ENCODE results near the gene B4GALNT1. TPM values are rescaled to one million over a fixed set of nuclear protein-coding genes. Genes with fewer than 3 reads are reported as not detected.
A peak's percentile ranks its signal among the peaks of the same experiment; 100 is the strongest.
"Not testable (repeated sequence)": the region's sequence is repeated elsewhere in the genome, so short reads cannot be mapped to it uniquely, and the experiment has no call there.

The B4GALNT1 gene
- 0.58 and 0.63 TPM in 2 replicates for total RNA-seq (2014; rRNA removed; shearing (Covaris generic); ENCODE audit: low replicate concordance)

DNA sequence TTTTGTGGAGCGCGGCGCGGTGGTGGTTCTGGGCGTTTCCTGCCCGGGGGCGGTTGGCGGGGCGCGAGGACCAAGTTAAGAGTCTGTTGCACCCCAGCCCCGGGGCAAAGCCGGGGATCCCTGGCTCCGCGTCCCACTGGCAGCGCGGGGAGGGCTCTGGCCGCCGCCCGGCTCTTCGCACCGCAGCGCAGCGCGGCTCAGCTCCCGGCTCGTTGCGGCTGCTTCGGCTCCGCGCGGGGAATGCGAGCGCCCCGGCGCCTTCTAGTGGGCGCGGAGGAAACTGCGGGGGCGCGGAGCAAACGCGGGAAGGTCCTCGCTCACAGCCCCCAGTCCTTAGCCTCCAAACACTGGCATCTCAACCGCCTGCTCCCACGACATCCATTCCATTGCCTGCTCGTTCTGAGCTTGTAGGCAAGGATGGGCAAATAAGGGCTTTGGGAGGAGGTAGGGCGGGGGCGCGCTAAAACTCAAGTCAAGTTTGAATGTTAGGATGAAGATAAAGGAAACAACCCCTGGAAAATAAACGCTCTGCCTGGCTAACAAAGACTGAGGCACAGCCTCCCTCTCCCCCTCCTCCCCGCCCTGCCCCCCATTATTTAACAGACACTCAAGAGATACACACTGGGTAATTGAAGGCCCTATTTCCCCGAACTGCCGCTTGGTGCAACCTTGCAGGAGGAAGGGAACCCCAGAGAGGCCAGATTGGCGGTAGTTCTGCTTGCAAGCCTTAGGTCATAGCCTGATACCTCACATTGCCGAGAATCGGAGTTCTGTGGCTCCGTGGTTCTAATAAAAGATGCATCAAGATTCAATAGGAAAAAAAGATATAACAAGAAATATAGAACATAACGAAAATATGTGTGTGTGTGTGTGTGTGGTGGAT, at the start of gene B4GALNT1:
Gene B4GALNT1, minus strand, starts transcription at position 244 of the 883 bp plus-strand sequence. CDS start 1,069 bp downstream, outside the sequence.
- Histone ChIP-seq H3K27me3 (ENCODE audit: low read length) (no peaks in the 10 kb centered on the region), H4K20me1 (ENCODE audit: insufficient read depth, low read depth, low read length) (no peaks in the 10 kb centered on the region), H3K9me3 (ENCODE audit: low read length) (no peaks in the 10 kb centered on the region), H3K79me2 (ENCODE audit: low read length) (no peaks in the 10 kb centered on the region), H3K9me2 (replicated peaks; ENCODE audit: insufficient read depth, low read length) (no peaks in the 10 kb centered on the region), H3K4me2 (ENCODE audit: low read depth, low read length, poor library complexity, severe bottlenecking) (peak within 1 kb of the TSS; percentile 70), H3K4me3 (ENCODE audit: low read length) (peak within 1 kb of the TSS; percentile 71), H3K9ac (ENCODE audit: low read length) (peak within 1 kb of the TSS; percentile 52), H2AFZ (ENCODE audit: low read length) (peak within 1 kb of the TSS; percentile 82), H3K4me1 (ENCODE audit: low read length) (peaks cover 13% of the 10 kb centered on the region), H3K27ac (ENCODE audit: low read length) (no peak within 1 kb of the TSS), H3K36me3 (ENCODE audit: insufficient read depth, low read length) (no peaks in the 10 kb centered on the region)
- peak; percentile 88 for DNase-seq

DNA sequence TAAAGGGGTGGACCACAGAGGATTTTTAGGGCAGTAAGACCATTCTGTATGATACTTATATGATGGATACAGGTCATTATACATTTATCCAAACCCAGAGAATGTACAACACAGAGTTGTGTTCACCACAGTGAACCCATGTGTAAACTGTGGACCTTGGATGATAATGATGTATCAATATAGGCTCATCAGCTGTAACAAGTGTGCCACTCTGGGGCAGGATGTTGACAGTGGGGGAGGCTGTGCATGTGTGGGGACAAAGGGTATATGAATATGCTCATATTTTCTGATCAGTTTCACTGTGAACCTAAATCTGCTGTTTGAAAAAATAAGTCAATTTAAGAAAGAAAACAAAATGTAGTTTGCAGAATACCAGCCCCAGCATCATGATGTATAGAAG, 46.7 kb upstream of the B4GALNT1 start:
- Histone ChIP-seq H3K4me3 (ENCODE audit: low read length) (no peak overlapping the region), H3K9me3 (ENCODE audit: low read length) (no peaks in the 10 kb centered on the region), H4K20me1 (ENCODE audit: insufficient read depth, low read depth, low read length) (no peaks in the 10 kb centered on the region), H3K9me2 (replicated peaks; ENCODE audit: insufficient read depth, low read length) (no peaks in the 10 kb centered on the region), H2AFZ (ENCODE audit: low read length) (no peak overlapping the region), H3K36me3 (ENCODE audit: insufficient read depth, low read length) (no peaks in the 10 kb centered on the region), H3K27ac (ENCODE audit: low read length) (no peak overlapping the region), H3K9ac (ENCODE audit: low read length) (no peak overlapping the region), H3K27me3 (ENCODE audit: low read length) (no peaks in the 10 kb centered on the region), H3K4me1 (ENCODE audit: low read length) (no peaks in the 10 kb centered on the region), H3K4me2 (ENCODE audit: low read depth, low read length, poor library complexity, severe bottlenecking) (no peak overlapping the region), H3K79me2 (ENCODE audit: low read length) (no peaks in the 10 kb centered on the region)
- no peak for DNase-seq

DNA sequence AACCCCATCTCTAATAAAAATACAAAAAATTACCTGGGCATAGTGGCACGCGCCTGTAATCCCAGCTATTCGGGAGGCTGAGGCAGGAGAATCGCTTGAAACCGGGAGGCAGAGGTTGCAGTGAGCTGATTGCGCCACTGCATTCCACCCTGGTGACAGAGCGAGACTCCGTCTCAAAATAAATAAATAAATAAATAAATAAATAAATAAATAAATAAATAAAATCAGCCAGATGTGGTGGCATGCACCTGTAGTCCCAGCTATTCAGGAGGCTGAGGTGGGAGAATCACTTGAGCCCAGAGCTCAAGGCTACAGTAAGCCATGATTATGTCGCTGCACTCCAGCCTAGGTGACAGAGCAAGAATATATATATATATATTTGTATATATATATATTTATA, 44.9 kb upstream of the B4GALNT1 start:
- H3K4me3 ChIP-seq (ENCODE audit: low read length); H3K79me2 ChIP-seq (ENCODE audit: low read length); H3K4me2 ChIP-seq (ENCODE audit: low read depth, low read length, poor library complexity, severe bottlenecking); H2AFZ ChIP-seq (ENCODE audit: low read length); H3K9me2 ChIP-seq (replicated peaks; ENCODE audit: insufficient read depth, low read length); DNase-seq; H3K27ac ChIP-seq (ENCODE audit: low read length); H4K20me1 ChIP-seq (ENCODE audit: insufficient read depth, low read depth, low read length); H3K27me3 ChIP-seq (ENCODE audit: low read length); H3K9ac ChIP-seq (ENCODE audit: low read length); H3K36me3 ChIP-seq (ENCODE audit: insufficient read depth, low read length); H3K4me1 ChIP-seq (ENCODE audit: low read length); H3K9me3 ChIP-seq (ENCODE audit: low read length): not testable (repeated sequence)

DNA sequence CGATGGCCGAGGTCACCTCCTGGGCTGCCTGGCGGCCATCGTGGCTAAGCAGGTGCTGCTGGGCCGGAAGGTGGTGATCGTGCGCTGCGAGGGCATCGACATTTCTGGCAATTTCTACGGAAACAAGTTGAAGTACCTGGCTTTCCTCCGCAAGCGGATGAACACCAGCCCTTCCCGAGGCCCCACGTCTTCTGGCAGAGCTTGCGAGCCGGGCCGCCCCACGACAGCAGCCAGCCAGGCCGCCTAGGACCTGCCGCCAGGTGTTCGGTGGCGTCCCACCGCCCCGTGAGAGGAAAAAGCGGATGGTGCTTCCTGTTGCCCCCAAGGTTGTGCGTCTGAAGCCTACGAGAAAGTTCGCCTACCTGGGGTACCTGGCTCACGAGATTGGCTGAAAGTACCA, 41.7 kb upstream of the B4GALNT1 start:
- Histone ChIP-seq H3K4me2 (ENCODE audit: low read depth, low read length, poor library complexity, severe bottlenecking) (no peak overlapping the region), H3K27me3 (ENCODE audit: low read length) (no peaks in the 10 kb centered on the region), H3K9me3 (ENCODE audit: low read length) (no peaks in the 10 kb centered on the region), H3K4me3 (ENCODE audit: low read length) (no peak overlapping the region), H3K9ac (ENCODE audit: low read length) (no peak overlapping the region), H3K9me2 (replicated peaks; ENCODE audit: insufficient read depth, low read length) (no peaks in the 10 kb centered on the region), H3K27ac (ENCODE audit: low read length) (no peak overlapping the region), H4K20me1 (ENCODE audit: insufficient read depth, low read depth, low read length) (no peaks in the 10 kb centered on the region), H3K4me1 (ENCODE audit: low read length) (no peaks in the 10 kb centered on the region), H2AFZ (ENCODE audit: low read length) (no peak overlapping the region), H3K79me2 (ENCODE audit: low read length) (no peaks in the 10 kb centered on the region), H3K36me3 (ENCODE audit: insufficient read depth, low read length) (no peaks in the 10 kb centered on the region)
- no peak for DNase-seq

DNA sequence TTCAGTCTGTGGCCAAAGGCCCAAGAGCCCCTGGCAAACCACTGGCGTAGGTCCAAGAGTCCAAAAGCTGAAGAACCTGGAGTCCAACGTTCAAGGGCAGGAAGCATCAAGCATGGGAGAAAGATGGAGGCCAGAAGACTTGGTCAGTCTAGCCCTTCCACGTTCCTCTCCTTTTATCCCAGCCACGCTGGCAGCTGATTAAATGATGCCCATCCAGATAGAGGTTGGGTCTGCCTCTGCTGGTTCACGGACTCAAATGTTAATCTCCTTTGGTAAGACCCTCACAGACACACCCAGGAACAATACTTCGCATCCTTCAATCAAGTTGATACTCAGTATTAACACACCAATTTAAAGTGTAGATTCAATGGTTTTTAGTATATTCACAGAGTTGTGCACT, 39.8 kb upstream of the B4GALNT1 start:
- Histone ChIP-seq H3K9ac (ENCODE audit: low read length) (no peak overlapping the region), H3K4me1 (ENCODE audit: low read length) (no peaks in the 10 kb centered on the region), H4K20me1 (ENCODE audit: insufficient read depth, low read depth, low read length) (no peaks in the 10 kb centered on the region), H3K9me3 (ENCODE audit: low read length) (no peaks in the 10 kb centered on the region), H3K4me3 (ENCODE audit: low read length) (no peak overlapping the region), H3K36me3 (ENCODE audit: insufficient read depth, low read length) (no peaks in the 10 kb centered on the region), H3K4me2 (ENCODE audit: low read depth, low read length, poor library complexity, severe bottlenecking) (no peak overlapping the region), H2AFZ (ENCODE audit: low read length) (no peak overlapping the region), H3K9me2 (replicated peaks; ENCODE audit: insufficient read depth, low read length) (no peaks in the 10 kb centered on the region), H3K27ac (ENCODE audit: low read length) (no peak overlapping the region), H3K27me3 (ENCODE audit: low read length) (no peaks in the 10 kb centered on the region), H3K79me2 (ENCODE audit: low read length) (no peaks in the 10 kb centered on the region)
- no peak for DNase-seq

DNA sequence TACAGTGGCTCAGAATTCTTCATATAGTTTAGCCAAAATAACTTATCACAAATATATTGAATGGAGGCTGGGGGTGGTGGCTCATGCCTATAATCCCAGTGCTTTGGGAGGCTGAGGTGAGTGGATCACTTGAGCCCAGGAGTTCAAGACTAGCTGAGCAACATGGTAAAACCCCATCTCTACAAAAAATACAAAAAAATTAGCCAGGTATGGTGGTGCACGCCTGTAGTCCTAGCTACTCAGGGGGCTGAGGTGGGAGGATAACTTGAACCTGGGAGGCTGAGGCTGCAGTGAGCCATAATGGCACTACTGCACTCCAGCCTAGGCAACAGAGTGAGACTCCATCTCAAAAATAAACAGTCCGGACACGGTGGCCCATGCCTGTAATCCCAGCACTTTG, 38.8 kb upstream of the B4GALNT1 start:
- not testable (repeated sequence) for H3K4me2 ChIP-seq (ENCODE audit: low read depth, low read length, poor library complexity, severe bottlenecking); DNase-seq; H3K27ac ChIP-seq (ENCODE audit: low read length); H3K9me3 ChIP-seq (ENCODE audit: low read length); H4K20me1 ChIP-seq (ENCODE audit: insufficient read depth, low read depth, low read length); H3K79me2 ChIP-seq (ENCODE audit: low read length); H3K36me3 ChIP-seq (ENCODE audit: insufficient read depth, low read length); H3K9me2 ChIP-seq (replicated peaks; ENCODE audit: insufficient read depth, low read length); H3K9ac ChIP-seq (ENCODE audit: low read length); H3K4me3 ChIP-seq (ENCODE audit: low read length); H3K27me3 ChIP-seq (ENCODE audit: low read length); H2AFZ ChIP-seq (ENCODE audit: low read length); H3K4me1 ChIP-seq (ENCODE audit: low read length)

DNA sequence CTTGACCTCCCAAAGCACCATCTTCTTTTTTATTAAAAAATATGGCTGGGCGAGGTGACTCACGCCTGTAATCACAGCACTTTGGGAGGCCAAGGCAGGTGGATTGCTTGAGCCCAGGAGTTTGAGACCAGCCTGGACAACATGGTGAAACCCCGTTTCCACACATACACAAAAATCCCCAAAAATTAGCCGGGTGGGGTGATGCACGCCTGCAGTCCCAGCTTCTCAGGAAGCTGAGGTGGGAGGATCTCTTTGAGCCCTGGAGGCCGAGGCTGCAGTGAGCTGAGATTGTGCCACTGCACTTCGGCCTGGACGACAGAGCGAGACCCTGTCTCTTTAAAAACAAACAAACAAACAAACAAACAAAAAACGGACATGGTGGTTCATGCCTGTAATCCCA, 36.7 kb upstream of the B4GALNT1 start:
- not testable (repeated sequence) for H3K4me1 ChIP-seq (ENCODE audit: low read length); H2AFZ ChIP-seq (ENCODE audit: low read length); H3K27me3 ChIP-seq (ENCODE audit: low read length); H3K9ac ChIP-seq (ENCODE audit: low read length); H3K27ac ChIP-seq (ENCODE audit: low read length); H3K79me2 ChIP-seq (ENCODE audit: low read length); H3K4me2 ChIP-seq (ENCODE audit: low read depth, low read length, poor library complexity, severe bottlenecking); DNase-seq; H3K4me3 ChIP-seq (ENCODE audit: low read length); H4K20me1 ChIP-seq (ENCODE audit: insufficient read depth, low read depth, low read length); H3K9me3 ChIP-seq (ENCODE audit: low read length); H3K9me2 ChIP-seq (replicated peaks; ENCODE audit: insufficient read depth, low read length); H3K36me3 ChIP-seq (ENCODE audit: insufficient read depth, low read length)

DNA sequence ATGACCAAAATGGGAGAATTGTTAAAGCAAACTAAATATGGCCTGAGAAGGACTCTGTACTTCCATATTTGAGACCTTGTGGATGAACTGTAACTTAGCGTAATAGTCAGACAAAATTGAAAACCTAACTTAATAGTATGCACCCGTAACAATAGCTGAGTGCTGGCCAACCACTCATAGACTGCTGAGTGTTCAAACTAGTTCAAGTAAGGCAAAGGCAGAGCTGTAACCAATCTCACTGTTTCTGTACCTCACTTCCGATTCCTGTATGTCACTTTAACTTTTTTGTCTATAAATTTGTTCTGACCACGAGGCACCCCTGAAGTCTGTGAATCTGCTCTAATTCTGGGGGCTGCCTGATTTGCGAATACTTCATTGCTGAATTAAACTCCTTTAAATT, 33.9 kb upstream of the B4GALNT1 start:
- H2AFZ ChIP-seq (ENCODE audit: low read length) = no peak overlapping the region
- H3K9me3 ChIP-seq (ENCODE audit: low read length) = no peaks in the 10 kb centered on the region
- H3K4me2 ChIP-seq (ENCODE audit: low read depth, low read length, poor library complexity, severe bottlenecking) = no peak overlapping the region
- no peak for DNase-seq
- no peaks in the 10 kb centered on the region for H3K36me3 ChIP-seq (ENCODE audit: insufficient read depth, low read length)
- H3K4me1 ChIP-seq (ENCODE audit: low read length) = no peaks in the 10 kb centered on the region
- H3K27me3 ChIP-seq (ENCODE audit: low read length) = no peaks in the 10 kb centered on the region
- H3K4me3 ChIP-seq (ENCODE audit: low read length) = no peak overlapping the region
- no peaks in the 10 kb centered on the region for H4K20me1 ChIP-seq (ENCODE audit: insufficient read depth, low read depth, low read length)
- H3K27ac ChIP-seq (ENCODE audit: low read length) = no peak overlapping the region
- H3K79me2 ChIP-seq (ENCODE audit: low read length) = no peaks in the 10 kb centered on the region
- H3K9ac ChIP-seq (ENCODE audit: low read length) = no peak overlapping the region
- H3K9me2 ChIP-seq (replicated peaks; ENCODE audit: insufficient read depth, low read length) = no peaks in the 10 kb centered on the region
